HG03565 (cell line): Measurements from ENCODE around the gene APCDD1L.
"Not testable (repeated sequence)": the region's sequence is repeated elsewhere in the genome, so short reads cannot be mapped to it uniquely, and the experiment has no call there.

Experiments
- ATAC-seq: cut with Tn5 transposase; IDR thresholded peaks from one replicate; pipeline ENCODE4 v1.9.1; 2021; ENCODE audit warnings: mild to moderate bottlenecking, moderate library complexity; ENCODE audit not compliant: unreplicated experiment

Gene APCDD1L

DNA sequence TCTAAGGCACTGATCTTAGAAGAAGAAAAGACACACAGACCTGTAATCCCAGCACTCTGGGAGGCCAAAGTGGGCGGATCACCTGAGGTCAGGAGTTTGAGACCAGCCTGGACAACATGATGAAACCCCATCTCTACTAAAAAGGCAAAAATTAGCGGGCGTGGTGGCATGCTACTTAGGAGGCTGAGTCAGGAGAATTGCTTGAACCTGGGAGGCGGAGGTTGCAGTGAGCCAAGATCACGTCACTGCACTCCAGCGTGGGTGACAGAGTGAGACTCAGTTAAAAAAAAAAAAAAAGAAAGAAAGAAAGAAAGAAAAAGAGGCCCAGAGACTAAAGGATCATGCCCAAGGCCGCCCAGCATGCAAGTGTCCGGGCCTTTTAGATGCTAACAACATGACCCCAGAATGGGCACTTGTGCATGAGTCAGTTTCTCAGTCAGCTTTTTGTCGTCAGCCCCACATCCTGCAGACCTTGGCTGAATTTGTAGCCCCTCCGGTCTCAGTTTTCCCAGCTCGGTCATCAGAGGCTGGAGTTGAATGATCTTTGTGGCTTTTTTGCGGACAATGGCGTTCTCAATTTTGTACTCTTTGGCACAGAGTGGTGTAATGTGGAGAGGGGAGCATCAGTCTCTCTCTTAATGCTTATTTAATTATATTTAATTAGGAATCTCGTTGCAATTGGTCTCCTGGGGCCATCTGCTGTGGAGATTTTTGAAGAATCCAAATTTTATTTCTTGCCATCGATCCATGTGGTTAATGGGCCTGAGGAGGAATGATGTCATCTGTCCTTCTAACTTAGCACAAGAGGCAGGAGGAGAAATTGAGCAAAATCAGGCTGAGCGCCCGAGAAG lies 30.6 kb upstream of the APCDD1L start:
- ATAC-seq: no peak

DNA sequence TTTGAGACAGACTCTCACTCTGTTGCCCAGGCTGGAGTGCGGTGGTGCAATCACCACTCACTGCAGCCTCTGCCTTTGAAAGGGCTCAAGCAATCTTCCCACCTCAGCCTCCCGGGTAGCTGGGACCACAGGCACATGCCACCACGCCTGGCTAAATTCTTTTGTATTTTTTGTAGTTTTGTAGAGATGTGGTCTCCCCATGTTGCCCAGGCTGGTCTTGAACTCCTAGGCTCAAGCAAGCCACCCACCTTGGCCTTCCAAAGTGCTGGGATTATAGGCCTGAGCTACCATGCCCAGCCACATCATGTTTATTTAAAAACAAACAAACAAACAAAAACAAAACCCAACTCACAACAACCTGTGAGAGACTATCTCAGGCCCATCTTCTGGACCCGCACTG lies 29.7 kb upstream of the APCDD1L start:
- no peak for ATAC-seq

DNA sequence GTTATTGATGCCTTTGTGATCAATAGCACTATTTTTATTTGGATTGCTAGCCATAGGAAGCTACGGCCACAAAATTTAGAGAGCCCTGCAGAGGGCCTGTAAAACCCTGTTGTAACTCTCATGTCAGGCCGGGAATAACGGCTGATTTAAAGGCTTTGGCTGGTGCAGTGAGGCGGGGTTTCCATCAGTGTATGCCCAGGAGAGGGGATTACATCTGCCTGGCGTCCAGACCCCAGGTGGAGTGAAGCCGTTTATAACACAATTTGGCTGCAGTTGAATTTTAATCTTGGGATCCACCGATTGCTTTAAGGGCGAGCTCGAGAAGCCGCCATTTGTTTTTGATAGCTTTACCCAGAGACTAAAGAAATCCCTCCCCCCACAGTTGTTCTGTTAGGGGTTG lies 29.1 kb upstream of the APCDD1L start:
- ATAC-seq: no peak

DNA sequence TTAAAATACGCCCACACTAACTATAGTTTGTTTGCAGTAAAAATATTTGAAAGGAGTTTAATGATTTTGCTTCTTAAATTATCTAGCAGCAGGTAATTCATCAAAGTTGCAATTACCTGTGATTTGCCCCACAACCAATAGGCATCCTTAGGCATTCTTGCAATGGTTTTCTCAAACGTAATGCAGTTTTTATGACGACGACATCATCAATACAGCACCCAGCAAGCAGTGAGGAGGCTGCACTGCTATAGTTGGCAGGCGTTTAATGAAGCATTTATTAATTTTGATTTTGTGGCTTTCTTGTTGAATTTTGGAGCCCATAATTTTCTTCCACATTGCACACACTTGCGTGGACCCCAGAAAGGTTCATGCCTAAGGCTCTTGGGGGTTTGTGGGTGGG lies 28.1 kb upstream of the APCDD1L start:
- no peak for ATAC-seq

DNA sequence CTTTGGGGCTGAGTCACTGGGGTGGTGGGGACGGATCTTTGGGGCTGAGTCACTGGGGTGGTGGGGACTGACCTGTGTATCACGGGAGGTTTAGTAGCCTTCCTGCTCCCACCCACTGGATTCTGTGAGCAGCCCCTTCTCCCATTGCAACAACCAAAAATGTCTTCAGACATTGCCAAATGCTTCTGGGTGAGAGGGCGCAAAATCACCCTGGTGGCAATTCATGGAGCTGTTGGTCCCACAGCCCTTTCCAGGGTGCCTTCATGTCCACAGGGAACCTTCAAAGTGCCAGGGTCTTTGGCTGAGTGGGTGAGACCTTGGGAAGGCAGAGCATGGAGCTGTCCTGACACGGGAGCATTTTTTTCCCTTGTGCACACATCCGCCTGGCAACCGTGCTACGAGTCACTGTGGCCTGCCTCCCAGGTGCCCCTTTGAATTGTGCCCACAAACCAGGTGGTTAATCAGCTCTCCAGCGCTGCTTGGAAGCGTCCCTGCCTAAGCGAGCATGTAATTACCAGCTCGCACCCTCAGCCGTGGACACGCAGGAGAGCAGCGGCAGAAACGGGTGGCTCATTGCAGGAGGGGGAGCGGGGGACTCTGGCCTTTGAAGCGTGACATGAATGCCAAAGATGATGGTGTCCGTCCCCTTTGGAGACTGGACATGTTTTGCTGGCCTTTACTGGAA lies 27.4 kb upstream of the APCDD1L start:
- no peak for ATAC-seq

DNA sequence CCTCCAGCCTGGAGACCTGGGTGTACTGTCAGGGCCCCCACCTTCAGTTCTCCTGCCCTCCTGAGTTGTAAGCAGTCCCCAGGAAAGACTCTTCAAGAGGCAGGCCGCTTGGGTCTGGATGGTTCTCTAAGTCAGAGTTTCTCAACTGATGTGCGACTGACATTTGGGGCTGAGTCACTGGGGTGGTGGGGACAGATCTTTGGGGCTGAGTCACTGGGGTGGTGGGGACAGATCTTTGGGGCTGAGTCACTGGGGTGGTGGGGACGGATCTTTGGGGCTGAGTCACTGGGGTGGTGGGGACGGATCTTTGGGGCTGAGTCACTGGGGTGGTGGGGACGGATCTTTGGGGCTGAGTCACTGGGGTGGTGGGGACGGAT lies 26.8 kb upstream of the APCDD1L start:
- not testable (repeated sequence) for ATAC-seq

DNA sequence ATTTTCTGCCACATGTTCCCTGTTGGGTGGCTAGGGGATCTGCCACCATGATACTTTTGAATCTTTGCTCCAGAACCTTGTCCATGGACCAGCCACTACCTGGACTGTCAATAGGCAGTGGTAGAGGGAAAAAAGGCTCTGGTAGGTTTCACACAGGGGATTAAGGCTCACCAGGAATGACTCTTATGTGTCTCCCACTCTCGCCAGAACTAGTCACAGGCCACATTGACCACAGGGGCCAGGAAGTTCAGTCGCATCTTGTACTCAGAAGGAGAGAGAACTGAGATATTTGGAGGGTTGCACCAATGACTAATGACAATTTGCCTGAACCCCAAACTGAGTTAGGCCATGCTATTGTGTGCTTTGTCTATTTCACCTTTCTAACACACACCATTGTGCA lies 23.6 kb upstream of the APCDD1L start:
- ATAC-seq: no peak

DNA sequence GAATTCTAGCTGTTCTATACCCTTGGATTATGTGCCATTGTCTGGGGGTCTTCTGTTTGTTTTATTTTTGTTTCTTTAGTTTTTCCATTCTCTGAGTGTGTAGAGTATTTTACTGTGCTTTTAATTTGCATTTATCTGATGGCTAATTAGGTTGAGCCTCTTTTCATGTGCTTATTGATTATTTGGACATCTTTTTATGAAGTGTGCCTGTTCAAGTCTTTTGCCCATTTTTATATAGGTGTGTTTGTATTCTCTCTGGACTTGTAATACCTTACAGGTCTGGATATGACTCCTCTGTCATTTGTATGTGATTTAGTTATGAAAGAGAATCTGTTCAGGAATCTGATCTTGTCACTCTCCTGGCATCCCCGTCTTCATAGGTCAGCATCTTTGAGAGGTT lies 22.6 kb upstream of the APCDD1L start:
- ATAC-seq: no peak

DNA sequence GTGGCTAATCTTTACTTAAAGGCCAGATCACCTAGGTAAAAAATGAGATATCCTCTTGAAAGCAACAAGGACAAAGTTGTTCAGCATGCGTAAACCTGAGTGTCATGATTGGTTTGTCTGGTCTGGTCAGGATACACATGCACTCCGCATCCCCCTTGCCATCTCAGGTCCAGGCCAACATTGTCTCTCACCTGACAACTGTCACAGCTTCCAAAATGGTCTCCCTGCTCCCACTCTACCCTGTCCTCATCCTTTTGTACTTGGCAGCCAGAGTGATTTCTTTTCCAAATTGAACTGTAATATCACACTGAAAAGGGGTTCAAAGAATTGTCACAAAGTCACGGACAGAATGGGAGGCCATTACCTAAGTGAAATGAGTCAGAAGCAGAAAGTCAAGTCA lies 21.1 kb upstream of the APCDD1L start:
- no peak for ATAC-seq

DNA sequence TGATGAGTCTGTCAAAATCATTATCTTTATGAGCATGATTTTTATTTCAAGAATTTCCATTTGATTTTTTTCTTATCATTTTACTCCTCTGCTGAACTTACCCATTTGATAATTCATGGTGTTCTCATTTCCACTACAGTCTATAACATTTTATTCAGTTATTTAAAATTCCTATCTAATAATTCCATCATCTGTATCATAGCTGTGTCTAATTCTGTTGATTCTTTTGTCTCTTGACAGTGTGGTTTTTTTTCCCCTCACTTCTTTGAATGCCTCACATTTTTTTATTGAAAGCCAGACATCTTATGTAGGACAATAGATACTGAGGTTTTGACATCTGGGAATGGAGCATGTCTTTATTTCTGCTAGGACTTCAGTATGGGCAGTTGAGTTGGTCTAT lies 16.5 kb upstream of the APCDD1L start:
- ATAC-seq: no peak

DNA sequence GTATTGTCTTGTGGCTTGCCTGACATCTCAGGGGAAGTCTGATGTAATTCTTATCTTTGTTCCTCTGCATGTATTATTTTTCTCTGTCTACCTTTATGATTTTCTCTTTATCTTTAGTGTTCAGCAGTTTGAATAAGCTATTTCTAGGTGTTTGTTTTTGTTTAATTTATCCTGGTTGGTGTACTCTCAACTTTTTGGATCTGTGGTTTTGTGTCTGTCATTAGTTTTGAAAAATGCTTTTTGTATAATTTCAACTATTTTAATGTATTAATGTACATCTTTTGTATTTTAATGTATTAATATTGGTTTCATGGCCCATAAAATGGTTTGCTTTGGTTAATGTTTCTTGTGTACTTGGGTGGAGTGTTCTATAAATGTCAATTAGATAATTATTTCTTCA lies 15.9 kb upstream of the APCDD1L start:
- no peak for ATAC-seq

DNA sequence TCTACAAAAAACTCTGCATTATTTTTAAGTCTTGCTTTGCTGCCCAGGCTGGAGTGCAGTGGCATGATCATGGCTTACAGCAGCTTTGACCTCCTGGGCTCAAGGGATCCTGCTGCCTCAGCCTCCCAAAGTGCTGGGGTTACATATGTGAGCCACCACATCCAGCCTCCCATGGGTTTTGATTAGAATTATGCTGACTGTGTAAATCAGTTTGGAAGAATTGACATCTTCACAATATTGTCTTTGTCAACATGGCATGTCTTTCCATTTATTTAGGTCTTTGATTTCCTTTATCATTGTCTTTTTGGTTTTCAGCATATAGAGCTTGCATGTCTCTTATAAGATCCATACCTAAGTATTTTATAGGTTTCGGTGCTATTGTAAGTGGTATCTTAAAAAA lies 13.2 kb upstream of the APCDD1L start:
- ATAC-seq: no peak

DNA sequence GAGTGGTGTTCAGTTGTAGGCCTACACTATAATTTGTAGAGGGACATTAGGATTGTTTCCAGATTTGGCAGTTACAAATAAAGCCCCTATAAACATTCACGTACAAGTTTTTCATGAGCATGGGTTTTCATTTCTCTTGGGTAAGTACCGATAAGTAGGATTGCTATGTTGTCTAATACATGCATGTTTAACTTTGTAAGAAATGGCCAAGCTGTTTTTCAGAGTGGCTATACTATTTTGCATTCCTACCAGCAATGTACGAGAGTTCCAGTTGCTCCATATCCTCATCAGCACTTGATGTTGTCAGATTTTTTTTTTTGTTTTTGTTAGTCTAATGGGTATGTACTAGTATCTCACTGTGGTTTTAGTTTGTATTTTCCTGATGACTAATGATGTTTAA lies 11.2 kb upstream of the APCDD1L start:
- ATAC-seq: no peak

DNA sequence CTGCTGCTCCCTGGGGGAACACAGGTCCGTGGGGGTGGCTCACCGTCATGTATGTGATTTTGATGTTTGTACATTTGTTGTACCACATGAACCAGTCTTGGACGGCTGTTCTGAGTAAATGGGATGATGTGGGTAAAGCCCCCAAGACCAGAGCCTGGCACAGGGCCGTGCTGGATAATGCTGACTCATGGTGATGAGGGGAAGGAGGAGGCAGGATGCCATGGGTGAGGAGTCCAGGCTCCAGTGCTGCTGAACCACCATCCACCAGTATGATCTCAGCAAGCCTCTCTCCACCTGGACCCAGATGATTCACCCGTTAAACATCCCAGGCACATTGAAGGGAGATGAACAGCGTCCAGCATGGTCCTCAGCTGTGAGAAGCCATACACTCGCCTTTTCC lies 9.6 kb upstream of the APCDD1L start:
- no peak for ATAC-seq

DNA sequence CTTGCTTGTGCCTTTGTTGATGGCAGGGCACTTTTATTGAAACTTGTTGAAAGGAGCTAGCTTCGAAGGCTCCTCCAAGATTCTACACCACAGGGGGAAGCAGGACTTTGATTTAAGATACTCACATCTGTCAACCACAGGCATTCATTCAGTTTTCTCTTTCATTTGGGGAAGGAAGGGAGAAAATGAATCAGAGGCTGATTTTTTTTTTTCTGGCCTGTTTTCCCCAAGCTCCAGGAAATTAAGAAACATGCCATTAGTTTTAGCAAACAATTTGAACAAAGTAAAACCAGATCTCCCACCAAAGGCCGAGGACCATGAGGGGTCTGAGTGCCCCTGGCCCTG lies 8.7 kb upstream of the APCDD1L start:
- ATAC-seq: no peak

DNA sequence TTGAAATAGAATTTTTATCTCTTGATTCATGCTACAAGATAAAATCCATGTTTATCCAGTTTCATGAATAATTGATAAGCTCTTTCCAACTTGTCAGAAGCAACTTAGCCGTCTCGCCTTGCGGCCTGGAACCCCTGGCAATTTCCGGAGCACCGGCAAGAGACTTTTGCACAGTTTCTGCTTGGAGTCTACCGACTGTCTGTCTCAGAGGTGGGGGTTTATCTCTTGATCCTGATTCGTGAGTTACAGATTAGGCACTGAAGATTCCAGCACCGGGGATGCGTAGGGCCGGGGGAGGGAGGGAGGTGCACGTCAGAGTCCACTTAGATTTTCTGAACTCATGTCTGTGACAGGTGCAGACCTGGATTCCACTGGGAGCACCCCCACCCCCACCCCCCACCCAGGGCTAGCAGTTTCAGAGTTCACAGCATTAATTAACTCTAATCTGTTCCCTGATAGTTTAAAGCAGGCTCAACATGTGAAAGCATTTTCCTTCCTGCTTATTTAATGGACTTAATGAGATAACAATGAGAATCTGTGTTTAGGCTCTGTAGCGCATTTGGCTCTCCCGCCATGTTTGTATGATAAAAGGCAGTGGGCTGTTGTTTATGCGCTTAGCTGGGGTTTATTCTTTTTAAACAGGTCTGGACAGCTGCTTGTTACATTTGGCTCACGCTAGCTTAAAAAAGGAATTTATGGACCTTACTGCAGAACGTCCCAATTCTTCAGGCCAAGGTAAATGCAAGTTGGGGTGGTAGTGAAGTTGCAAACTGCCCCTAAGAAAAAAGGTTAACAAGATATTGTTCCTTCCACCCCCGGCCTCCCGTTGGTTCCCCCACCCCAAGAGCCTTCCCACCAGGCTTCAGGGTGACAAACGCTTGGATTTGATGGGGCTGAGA lies 8.1 kb upstream of the APCDD1L start:
- ATAC-seq: no peak

DNA sequence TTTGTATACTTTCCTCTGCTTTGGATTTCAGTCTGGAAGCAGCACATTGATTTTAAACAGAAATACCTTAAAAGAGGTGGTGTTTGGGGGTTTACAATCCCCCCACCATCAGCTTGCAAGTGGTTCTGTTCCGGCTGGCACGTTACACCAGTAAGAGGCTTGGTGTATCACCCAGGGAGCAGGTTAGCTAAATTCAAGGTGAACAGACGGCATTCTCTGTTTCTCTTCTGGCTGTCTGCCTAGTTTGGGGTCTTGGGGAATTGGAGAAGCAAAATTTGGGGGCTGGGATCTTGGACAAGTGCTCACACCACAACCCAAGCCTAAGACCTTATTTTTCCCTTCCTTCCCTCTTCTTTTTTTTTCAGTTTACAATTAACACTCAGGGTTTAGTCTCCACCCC lies 7.5 kb upstream of the APCDD1L start:
- no peak for ATAC-seq

DNA sequence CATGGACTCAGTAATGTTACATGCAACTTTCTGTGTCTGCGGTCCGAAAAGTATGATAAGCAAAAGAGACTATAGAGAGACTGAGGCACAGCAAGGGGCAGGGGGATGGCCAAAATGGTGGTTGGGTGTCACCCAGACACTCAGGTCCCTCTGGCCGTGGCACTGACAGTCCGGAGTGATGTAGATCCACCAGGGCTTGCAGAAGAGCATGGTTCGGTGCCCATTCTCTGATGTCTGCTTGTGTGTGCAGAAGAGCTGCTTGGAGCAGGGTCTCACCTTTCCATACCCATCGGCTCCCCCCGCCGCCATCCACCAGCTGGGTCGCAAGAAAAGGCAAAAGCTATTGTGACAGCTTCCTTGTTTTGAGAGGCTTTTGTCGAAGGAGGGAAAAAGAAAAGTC lies 6.6 kb upstream of the APCDD1L start:
- ATAC-seq: no peak

DNA sequence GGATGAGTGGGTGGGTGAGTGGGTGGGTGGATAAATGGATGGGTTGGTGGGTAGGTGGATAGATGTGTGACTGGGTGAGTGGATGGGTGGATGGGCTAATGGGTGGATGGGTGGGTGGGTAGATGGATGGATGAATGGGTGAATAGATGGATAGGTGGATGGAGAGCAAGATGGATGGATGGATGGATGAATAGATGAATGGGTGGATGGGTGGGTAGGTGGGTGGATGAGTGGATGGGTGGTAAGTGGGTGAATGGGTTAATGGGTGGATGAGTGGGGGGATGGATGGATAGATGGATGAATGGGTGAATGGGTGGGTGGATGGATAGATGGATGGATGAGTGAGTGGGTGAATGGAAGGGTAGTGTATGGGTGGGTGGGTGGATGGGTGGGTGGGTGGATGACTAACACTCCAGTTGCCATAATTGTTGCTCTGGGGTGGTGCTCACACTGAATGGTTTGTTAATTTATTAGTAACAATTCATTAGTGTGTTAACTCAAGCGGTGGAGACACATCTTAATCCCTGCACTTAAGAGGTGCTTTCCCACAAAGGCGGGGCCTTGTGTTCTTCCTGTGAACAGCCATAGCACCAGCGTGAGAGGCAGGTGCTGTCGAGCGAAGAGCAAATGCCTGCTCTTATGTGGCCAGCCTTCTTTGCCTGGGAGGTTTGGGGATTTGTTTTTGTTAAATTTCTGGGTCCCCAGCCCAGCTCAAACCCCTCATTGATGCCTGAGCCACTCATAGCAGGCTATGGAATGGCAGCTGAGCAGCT lies 4.9 kb upstream of the APCDD1L start:
- no peak for ATAC-seq

DNA sequence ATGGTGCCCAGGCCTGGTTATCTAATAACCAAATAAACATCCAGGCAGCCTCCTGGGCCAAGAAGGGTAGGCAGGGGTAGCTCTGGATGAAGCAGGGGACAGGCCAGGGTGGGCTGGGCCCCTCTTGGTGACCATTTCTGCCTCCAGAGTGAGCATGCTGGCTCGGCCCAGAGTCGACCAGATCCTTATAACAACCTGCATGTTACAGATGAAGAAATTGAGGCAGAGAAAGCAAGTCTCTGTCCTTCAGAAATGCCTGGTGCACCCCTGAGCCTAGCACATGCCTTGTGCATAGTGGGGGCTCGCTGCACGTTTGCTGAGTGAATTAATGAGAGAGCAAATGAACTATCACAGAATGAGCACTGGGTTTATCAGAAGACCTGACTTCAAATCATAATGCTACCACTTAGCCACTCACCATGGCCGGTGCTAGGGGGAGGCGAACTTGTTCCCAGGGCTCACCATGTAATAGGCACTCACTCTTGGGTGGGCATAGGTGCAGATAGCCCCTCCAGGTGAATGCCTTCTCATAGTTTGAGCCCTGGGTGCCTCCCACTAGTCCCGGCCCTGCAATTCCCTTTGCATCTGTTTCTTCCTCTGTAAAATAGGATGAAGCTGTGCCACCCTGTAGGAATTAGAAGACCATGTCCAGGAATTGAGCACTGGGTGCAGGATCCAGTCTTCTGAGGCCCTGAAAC lies 3.8 kb upstream of the APCDD1L start:
- ATAC-seq: no peak
